Measurements from ENCODE around the gene RANBP9.

The RANBP9 gene

DNA sequence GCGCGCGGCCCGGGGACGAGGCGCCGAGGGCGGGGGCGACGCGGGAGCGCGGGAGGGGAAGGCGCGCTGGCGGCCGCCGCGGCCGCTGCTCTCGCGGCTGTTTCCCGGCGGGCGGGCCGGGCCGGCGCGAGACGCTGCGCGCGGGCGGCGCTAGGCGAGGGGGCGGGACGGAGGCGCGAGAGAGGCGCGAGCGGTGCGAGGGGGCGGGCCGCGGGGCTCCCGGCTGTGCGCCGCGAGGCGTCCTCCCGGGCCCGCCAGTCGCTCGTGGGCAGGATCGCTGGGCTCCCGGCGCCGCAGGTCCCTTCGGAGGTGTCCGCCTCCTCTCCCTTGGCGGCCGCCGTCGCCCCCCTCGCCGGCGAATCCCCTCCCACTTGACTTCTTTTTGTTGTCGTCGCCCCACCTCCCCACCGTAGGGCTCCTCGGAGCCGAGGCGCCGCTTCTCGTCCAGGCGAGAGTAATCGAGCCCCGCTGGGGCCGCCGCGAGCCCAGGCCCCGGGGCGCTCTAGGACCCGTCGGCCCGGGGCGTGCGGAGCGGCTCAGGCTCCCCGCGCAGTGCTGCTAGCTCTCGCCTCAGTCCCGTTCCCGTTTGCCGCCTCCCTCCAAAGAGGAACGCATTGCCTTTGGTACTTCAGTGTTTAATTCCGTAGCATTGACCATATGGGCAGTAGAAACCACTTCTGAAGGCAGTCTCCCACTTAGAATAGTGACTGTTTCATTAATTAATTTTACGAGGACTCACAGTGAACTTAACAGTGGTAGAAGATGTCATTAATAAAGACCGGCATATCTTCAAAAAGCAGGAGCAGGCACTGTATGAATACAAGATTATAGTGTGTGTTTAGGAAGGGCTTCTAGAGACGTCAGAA, at the start of gene RANBP9:
RANBP9 (minus strand) TSS at position 103 of the 866 bp plus-strand sequence. CDS start 330 bp downstream, outside the sequence.
- DNase-seq (ENCODE audit: low read depth in 3 of 3, low spot score in 1 of 3) = peak; percentile 70 to 75 (median 72)

DNA sequence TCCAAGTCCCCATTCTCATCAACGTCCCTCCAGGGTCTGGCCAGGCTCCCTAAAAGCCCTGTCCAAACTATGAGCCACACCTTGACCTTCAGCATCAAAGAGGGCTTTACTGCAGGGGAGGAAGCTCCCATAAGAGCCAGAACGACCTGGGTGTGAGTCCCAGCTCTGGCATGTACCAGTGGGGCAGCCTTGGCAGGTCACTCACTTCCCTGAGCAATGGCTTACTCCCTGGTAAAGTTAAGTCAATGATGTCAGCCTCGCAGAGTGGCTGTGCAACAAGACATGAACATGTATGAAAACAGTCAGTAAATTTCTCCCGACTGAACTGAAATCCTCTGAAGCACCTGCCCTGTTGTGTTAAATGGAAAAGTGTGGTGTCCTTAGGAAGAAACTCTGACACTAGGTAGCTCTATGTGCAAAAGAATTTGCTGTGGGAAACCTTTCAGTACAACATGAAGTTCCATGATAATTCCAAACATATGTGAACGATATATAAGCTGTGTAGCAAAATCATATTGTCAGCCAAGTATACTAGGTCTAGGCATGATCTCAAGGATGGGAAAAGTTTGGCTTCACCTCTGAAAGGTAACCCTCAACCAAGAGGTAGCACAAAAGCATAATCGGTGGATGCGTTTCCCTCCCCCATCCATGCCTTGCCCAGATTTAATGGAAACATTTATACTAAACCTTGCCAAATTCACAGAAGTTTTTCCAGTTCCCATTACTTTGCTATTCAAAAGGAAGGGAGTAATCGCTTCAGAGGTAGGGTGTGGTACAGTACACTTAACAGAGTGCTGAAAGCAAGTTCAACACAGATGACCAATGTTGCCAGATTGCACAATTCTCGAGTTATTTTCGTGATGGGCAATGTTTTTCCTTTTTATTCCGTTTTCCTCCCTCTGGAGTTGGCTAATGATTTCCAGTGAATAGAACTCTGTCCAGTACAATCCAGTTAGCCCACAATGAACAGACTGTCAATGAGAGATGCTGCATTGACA, 49.0 kb upstream of the RANBP9 start:
- no peak for DNase-seq (ENCODE audit: low read depth in 3 of 3, low spot score in 1 of 3)

GRCh38 chr6:13759025-13759424, 47.4 kb upstream of the RANBP9 start:
- no peak for DNase-seq (ENCODE audit: low read depth in 3 of 3, low spot score in 1 of 3)

GRCh38 chr6:13754644-13755043, 43.0 kb upstream of the RANBP9 start:
- no peak for DNase-seq (ENCODE audit: low read depth in 3 of 3, low spot score in 1 of 3)

GRCh38 chr6:13743736-13744127, 32.1 kb upstream of the RANBP9 start:
- no peak for DNase-seq (ENCODE audit: low read depth in 3 of 3, low spot score in 1 of 3)

- DNase-seq (ENCODE audit: low read depth in 3 of 3, low spot score in 1 of 3) = no peak
Measured at GRCh38 chr6:13742961-13743735, 31.5 kb upstream of the RANBP9 start.

- DNase-seq (ENCODE audit: low read depth in 3 of 3, low spot score in 1 of 3) = no peak
Measured at GRCh38 chr6:13741365-13741764, 29.7 kb upstream of the RANBP9 start.

GRCh38 chr6:13735031-13735430, 23.4 kb upstream of the RANBP9 start:
- no peak for DNase-seq (ENCODE audit: low read depth in 3 of 3, low spot score in 1 of 3)

DNA sequence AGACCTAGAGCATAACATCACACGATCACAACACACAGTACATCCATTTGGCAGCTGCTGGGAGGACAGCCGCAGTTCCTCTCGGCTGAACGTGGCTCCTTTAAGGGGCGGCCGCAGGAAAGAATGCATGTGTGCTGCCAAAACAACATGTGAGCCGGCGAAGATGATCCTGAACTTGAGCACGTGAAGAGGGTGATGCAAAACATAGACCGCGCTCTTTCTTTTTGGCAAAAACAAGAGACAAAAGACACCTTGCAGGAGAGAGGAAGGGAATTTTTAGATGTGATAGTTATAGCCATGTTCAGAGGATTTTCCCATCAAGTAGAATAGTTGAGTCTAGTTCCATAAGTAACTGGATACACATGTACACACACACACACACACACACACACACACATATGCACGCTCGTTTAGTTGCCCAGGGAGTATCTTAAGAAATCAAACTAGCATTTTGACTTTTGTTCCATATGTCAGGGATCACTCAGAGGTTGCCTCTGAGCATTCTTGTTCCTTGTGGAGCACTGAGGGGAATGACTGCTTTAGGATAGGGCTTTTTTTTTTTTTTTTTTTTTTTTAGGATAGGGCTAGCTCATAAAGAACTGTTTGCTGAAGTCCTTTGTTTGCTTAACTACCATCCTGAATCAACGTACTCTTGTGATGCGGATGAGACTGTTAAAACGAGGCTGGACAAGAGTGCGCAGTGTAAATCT, 21.7 kb upstream of the RANBP9 start:
- DNase-seq (ENCODE audit: low read depth in 3 of 3, low spot score in 1 of 3) = no peak

DNA sequence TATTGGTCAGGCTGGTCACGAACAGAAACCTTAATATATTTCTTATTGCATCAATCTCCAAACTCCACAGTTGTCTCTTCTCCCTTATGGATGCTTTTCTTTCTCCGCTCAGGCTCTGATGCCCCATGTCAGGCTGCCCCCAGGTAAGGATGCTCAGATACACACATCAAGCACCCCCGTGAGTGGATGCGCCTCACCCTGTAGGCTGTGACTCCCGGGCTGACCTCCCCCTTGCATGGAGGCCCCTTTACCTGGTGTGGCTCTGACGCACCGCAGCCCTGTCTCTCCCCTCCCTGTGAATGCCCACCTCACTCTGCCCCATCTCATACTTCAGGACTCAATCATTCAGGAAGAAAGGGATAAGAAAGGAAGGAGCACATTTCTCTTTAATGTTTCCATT, 19.1 kb upstream of the RANBP9 start:
- DNase-seq (ENCODE audit: low read depth in 3 of 3, low spot score in 1 of 3) = no peak

GRCh38 chr6:13729891-13730290, 18.3 kb upstream of the RANBP9 start:
- no peak for DNase-seq (ENCODE audit: low read depth in 3 of 3, low spot score in 1 of 3)

- DNase-seq (ENCODE audit: low read depth in 3 of 3, low spot score in 1 of 3) = no peak
Measured at GRCh38 chr6:13725570-13725969, 13.9 kb upstream of the RANBP9 start.

GRCh38 chr6:13725052-13725451, 13.4 kb upstream of the RANBP9 start:
- no peak for DNase-seq (ENCODE audit: low read depth in 3 of 3, low spot score in 1 of 3)

DNA sequence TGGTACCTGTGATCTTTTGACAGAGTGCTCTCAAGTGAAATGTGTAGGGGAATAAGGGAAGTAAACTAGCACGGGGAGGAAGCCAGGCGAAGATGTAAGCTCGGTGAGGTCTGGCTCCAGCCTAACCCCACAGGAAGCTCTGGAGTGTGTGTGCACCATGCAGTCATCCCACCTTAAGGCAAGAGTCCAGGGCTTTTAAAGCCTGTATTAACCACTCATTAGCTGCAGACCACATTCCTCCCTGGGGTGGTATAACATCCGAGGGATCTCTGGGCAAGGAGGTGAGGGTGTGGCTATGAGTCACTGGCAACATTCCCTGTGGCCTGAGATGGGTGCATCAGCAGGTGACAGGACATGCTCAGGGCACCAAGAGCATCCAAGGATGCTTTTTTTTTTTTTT, 12.5 kb upstream of the RANBP9 start:
- DNase-seq (ENCODE audit: low read depth in 3 of 3, low spot score in 1 of 3) = no peak

GRCh38 chr6:13722880-13723279, 11.2 kb upstream of the RANBP9 start:
- no peak for DNase-seq (ENCODE audit: low read depth in 3 of 3, low spot score in 1 of 3)

DNA sequence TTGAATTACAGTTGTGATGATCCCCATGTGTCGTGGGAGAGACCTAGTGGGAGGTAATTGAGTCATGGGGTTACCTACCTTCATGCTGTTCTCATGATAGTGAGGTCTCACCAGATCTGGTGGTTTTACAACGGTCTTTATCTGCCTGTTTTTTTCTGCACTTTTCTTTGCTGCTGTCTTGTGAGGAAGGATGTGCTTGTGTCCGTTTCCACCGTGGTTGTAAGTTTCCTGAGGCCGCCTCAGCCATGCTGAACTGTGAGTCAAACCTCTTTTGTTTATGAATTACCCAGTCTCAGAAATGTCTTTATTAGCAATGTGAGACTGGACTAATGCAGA, 6.5 kb upstream of the RANBP9 start:
- no peak for DNase-seq (ENCODE audit: low read depth in 3 of 3, low spot score in 1 of 3)

- DNase-seq (ENCODE audit: low read depth in 3 of 3, low spot score in 1 of 3) = no peak
Measured at GRCh38 chr6:13716955-13717295, 5.3 kb upstream of the RANBP9 start.

GRCh38 chr6:13716225-13716954, 4.8 kb upstream of the RANBP9 start:
- DNase-seq (ENCODE audit: low read depth in 3 of 3, low spot score in 1 of 3) = no peak

DNA sequence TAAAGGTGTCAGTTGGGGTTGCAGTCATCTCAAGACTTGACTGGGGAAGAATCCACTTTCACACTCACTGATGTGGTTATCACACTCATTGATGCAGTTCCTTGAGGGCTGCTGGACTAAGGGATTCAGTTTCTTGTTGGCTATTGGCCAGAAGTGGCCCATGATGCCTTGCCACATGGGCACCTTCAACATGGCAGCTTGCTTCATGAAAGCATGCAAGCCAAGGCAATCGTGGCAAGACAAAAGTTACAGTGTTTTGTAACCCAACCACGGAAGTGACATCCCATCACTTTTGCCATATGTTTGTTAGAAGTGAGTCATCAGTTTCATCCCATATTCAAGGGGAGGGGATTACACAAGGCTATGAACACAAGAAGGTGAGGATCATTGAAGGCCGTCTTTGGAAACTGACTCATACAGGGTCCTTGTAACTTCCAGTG, 3.8 kb upstream of the RANBP9 start:
- no peak for DNase-seq (ENCODE audit: low read depth in 3 of 3, low spot score in 1 of 3)

DNA sequence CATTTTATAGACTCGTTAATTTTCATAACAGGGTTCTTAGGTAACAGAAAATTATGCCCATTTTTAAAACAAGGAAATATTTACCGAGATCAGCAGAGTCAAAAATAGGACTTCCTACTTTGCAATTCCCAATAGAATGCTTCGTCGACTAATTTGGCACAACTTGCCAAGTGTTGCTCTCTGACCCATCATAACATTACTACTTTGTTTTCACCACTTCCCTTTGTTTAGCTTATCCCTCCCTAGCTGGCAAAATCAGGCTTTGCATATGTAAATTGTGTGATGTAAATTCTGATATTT, 914 bp upstream of the RANBP9 start:
- no peak for DNase-seq (ENCODE audit: low read depth in 3 of 3, low spot score in 1 of 3)

All from stimulated activated CD4-positive, alpha-beta T cell treated with anti-CD3 and anti-CD28 coated beads, TNF-alpha, amount 100 ng/mL, for 1 hour (primary cell).